Stimulated activated naive CD4-positive, alpha-beta T cell treated with Interleukin-2 at 50 U/mL for 16 hours (primary cell): Measurements from ENCODE around the gene ZNF329.
"Not testable (repeated sequence)": the region's sequence is repeated elsewhere in the genome, so short reads cannot be mapped to it uniquely, and the experiment has no call there.

Experiments
- DNase-seq: peaks from one replicate; lab custom pipeline; 2025; lab: John Stamatoyannopoulos, UW

Gene ZNF329

GRCh38 chr19:58150328-58150921, at the start of gene ZNF329:
Gene ZNF329, minus strand, starts transcription at chr19:58150789. Its CDS starts 21,286 bp downstream, at chr19:58129503.
- DNase-seq = peak; percentile 84

DNA sequence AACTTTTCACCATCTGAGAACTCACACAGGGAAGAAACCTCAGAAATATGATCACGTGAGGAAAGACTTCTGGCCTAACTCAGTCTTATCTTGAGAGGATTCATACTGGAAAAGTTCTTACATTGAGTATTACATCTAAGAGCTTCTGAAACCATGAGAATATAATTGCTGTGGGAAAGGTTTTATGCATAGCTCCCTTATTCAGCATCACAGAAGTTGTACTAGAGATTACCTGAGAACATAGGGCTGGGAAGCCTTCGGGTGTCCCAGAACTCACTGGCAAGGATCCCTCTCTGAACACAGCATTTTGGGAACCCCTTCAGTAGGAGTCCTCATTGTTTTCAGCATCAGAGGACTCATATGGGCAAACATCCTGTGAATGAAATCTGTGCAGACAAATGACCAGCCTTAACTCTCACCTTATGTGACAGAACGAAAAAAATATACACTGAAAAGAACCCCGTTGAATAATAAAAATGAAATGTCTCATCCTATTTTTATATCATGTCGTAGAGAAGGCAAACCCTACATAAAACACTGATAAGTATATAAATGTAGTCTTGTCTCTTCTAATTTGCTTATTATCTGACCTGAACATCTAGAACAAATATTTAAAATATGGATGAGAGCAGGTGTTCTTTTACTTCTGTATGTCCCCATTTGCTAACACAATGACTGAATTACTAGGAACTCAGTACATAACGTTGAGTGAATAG, 46.5 kb upstream of the ZNF329 start:
- DNase-seq = no peak

- no peak for DNase-seq
Measured at GRCh38 chr19:58183817-58184215, 33.2 kb upstream of the ZNF329 start.

DNA sequence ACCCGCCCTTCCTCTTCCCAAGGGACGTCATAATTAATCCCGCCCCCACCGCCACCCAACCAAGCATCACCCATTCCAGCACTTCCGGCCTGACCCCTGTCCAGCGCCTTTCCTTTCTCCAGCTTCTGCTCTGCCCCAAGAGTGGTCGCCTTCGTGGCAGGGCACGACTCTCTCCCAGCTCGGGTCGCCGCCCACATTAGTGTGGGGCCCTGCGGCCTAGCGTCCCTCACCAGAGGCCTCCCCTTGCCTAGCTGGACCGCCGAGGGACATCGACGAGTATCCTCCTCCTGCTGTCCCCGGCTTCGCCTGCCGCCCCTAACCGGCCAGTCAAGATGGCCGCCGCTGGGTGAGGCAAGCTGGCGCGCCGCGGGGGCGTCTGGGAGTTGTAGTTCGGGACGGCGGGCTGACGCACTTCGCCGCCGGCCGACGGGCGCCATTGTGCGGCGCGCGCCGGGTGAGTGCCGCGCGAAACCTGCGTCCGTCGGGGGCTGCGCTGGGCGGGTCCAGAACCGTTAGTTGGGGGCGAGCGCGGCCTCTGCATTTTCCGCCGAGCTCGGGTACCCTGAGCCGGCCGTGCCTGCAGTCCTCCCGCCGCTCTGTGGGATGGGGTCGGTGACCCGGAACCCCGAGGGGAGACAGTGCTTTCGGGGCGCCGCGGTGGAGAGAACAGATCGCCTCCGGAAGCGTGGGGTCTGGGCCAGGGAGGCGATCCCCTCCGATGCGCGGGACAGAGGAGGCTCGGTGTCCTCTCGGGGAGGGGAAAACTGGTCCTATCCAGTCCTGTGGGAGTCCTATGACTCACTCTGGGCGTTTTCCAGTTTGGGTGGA, 32.6 kb upstream of the ZNF329 start, which contains the start of gene ZNF274:
ZNF274 (plus strand) TSS at position 73 of the 828 bp plus-strand sequence. CDS start 905 bp downstream, outside the sequence.
- DNase-seq = peak; percentile 93

- peak; percentile 86 for DNase-seq
Measured at GRCh38 chr19:58182577-58182988, 32.0 kb upstream of the ZNF329 start.

DNA sequence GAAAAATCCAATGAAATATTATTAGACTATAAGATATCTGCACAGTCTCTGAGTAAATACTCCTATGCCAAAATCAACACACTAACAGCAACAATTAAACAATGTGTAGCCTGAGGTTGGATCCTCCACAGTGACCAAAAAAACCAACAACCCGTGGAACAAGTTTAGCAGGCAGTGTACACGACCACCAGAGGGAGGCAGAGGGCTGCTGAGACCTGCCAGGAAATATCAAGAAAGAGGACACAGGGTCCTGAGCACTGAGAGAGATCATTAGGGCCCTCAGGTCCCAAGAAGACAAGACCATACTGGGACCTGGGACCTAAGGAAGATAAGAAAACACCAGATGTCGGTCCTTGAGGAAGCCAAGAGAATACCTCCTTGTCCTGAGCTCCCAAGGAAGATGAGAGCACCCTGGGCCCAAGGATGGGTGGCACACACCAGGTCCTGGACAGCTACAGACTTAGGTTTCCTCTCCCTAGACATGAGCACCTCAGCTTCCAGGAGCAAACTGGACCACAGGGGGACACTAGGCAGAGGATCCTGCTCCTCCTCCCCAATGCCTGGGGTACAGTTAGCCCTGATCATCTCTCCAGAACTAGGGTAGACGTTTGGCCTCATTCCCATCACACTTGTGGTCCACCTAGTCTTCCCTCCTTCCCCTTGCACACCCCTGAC, 31.4 kb upstream of the ZNF329 start:
- DNase-seq = peak; percentile 48

GRCh38 chr19:58170860-58171259, 20.3 kb upstream of the ZNF329 start:
- DNase-seq = no peak

GRCh38 chr19:58166708-58167280, 16.2 kb upstream of the ZNF329 start:
- DNase-seq = no peak

DNA sequence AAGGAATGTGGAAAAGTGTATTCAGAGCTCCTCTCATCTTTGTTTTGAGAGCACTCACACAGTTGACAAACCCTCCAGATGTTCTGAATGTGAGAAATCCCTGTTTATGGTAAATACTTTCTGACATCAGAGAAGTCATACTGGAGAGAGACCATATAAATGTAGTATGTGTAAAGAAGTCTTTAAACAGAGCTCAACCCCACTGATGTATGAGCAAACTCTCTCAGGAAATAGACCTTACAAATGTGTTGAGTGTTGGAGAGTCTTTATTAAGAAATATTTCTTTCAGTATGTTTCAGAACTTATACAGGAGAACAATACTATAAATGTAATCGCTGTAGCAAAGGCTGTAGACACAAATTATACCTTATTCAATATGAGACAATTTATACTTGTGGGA, 15.7 kb upstream of the ZNF329 start:
- DNase-seq = no peak

DNA sequence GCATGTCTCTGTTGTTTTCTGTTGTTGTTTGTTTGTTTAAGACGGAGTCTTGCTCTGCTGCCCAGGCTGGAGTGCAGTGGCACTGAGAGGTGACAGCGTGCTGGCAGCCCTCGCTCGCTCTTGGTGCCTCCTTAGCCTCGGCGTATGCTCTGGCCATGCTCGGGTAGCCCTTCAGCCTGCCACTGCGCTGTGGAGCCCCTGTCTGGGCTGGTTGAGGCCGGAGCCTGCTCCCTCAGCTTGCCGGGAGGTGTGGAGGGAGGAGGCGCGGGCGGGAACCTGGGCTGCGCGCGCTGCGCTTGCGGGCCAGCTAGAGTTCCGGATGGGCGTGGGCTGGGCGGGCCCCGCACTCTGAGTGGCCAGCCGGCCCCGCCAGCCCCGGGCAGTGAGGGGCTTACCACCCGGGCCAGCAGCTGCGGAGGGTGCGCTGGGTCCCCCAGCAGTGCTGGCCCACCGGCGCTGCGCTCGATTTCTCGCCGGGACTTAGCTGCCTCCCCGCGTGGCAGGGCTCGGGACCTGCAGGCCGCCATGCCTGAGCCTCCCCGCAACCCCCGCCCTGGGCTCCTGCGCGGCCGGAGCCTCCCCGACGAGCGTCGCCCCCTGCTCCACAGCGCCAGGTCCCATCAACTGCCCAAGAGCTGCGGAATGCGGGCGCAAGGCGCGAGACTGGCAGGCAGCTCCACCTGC, 6.6 kb upstream of the ZNF329 start:
- DNase-seq = no peak

- DNase-seq = peak; percentile 95
Measured at GRCh38 chr19:58154679-58155648, 4.4 kb upstream of the ZNF329 start.

GRCh38 chr19:58154287-58154678, 3.7 kb upstream of the ZNF329 start:
- DNase-seq = no peak

DNA sequence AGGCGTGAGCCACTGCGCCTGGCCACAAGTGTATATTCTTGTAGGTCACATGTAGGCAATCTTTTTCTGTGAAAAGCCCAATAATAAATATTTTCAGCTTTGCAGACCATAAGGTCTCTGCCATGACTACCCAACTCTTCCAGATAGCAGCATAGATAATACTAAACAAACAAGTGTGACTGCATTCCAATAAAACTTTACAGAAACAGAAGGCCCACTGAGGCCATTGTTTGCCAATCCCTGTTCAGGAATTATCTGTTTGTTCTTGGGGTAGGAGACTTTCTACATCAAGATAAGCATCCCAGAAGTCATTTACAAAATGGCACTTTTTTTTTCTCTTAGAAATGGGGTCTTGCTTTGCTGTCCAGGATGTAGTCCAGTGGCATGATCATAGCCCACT, 2.8 kb upstream of the ZNF329 start:
- no peak for DNase-seq

DNA sequence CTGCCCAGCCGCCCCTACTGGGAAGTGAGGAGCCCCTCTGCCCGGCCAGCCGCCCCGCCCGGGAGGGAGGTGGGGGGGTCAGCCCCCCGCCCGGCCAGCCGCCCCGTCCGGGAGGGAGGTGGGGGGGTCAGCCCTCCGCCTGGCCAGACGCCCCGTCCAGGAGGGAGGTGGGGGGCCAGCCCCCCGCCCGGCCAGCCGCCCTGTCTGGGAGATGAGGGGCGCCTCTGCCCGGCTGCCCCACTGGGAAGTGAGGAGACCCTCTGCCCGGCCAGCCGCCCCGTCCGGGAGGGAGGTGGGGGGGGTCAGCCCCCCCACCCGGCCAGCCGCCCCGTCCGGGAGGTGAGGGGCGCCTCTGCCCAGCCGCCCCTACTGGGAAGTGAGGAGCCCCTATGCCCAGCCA, 3.1 kb downstream of the ZNF329 start:
- not testable (repeated sequence) for DNase-seq

GRCh38 chr19:58145849-58146248, 4.7 kb downstream of the ZNF329 start:
- DNase-seq = no peak

- DNase-seq = no peak
Measured at GRCh38 chr19:58134244-58134643, 16.3 kb downstream of the ZNF329 start.

DNA sequence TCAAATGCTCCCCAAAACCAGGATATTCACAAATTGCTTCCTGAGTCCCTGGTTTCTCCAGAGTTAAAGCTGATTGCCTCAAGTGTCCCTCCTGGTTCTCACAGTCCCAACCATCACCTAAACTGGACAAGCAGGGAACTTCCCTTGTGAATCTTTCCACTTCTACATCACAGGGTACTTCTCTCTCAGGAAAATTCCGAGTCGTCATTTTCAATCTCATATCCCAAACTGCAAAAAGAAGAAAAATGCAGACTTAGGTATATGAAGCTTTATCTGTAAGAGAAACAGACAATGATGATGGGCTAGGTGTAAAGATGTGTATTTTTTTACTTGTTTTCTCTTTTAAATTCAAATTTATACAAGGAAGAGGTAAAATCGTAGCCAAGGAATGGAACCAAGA, 21.3 kb downstream of the ZNF329 start:
- DNase-seq = no peak

GRCh38 chr19:58128041-58128685, 22.4 kb downstream of the ZNF329 start:
- no peak for DNase-seq

DNA sequence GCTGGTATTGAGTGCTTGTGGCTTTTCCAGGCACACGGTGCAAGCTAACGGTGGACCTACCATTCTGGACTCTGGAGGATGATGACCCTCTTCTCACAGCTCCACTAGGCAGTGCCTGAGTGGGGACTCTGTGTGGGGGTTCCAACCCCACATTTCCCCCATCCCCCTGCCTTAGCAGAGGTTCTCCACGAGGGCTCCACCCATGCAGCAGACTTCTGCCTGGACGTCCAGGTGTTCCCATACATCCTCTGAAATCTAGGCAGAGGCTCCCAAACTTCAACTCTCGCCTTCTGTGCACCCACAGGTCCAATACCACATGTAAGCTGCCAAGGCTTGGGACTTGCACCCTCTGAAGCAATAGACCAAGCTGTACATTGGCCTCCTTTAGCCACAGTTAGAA, 27.2 kb downstream of the ZNF329 start:
- no peak for DNase-seq
